Epithelial cell of prostate (primary cell): Measurements from ENCODE around the gene INPP5F.

Source experiments
- DNase-seq: peaks from one replicate; pipeline ENCODE4 v3.0.0-alpha.2; 2011; ENCODE audit warnings: low read depth, low spot score
- H3K27ac ChIP-seq: fragments of 450-650 bp; 2 replicates; pipeline ENCODE4 v1.5.1; 2017; ENCODE audit warnings: mild to moderate bottlenecking

The INPP5F gene

GRCh38 chr10:119737823-119738222, 12.0 kb downstream of the INPP5F start:
- peak; percentile 60 for DNase-seq

GRCh38 chr10:119738962-119739361, 13.1 kb downstream of the INPP5F start:
- no peak overlapping the region for H3K27ac ChIP-seq
- no peak for DNase-seq

More at GRCh38 chr10:119737823-119738222, 12.0 kb downstream of the INPP5F start:
- H3K27ac ChIP-seq: peak overlapping the region; percentile 89

GRCh38 chr10:119740096-119740495, 14.2 kb downstream of the INPP5F start:
- H3K27ac ChIP-seq: no peak overlapping the region
- no peak for DNase-seq

- no peak overlapping the region for H3K27ac ChIP-seq
- DNase-seq: no peak
Measured at GRCh38 chr10:119742947-119743648, 17.2 kb downstream of the INPP5F start.

- no peak overlapping the region for H3K27ac ChIP-seq
- DNase-seq: no peak
Measured at GRCh38 chr10:119747940-119748339, 22.1 kb downstream of the INPP5F start.

- DNase-seq: no peak
- H3K27ac ChIP-seq: no peak overlapping the region
Measured at GRCh38 chr10:119748871-119749270, 23.0 kb downstream of the INPP5F start.

- no peak overlapping the region for H3K27ac ChIP-seq
- DNase-seq: no peak
Measured at GRCh38 chr10:119749455-119749854, 23.6 kb downstream of the INPP5F start.

- no peak overlapping the region for H3K27ac ChIP-seq
- no peak for DNase-seq
Measured at GRCh38 chr10:119750391-119751230, 24.8 kb downstream of the INPP5F start.

- no peak overlapping the region for H3K27ac ChIP-seq
- no peak for DNase-seq
Measured at GRCh38 chr10:119753309-119753708, 27.5 kb downstream of the INPP5F start.

GRCh38 chr10:119754085-119754484, 28.2 kb downstream of the INPP5F start:
- DNase-seq: no peak
- H3K27ac ChIP-seq: no peak overlapping the region

- DNase-seq: no peak
- no peak overlapping the region for H3K27ac ChIP-seq
Measured at GRCh38 chr10:119754936-119755335, 29.1 kb downstream of the INPP5F start.

- no peak for DNase-seq
- H3K27ac ChIP-seq: no peak overlapping the region
Measured at GRCh38 chr10:119755446-119755845, 29.6 kb downstream of the INPP5F start.

GRCh38 chr10:119758448-119759195, 32.8 kb downstream of the INPP5F start:
- DNase-seq: no peak
- H3K27ac ChIP-seq: no peak overlapping the region

GRCh38 chr10:119759832-119760231, 34.0 kb downstream of the INPP5F start:
- H3K27ac ChIP-seq: no peak overlapping the region
- no peak for DNase-seq

- DNase-seq: no peak
- no peak overlapping the region for H3K27ac ChIP-seq
Measured at GRCh38 chr10:119761106-119761505, 35.3 kb downstream of the INPP5F start.

GRCh38 chr10:119762035-119762434, 36.2 kb downstream of the INPP5F start:
- no peak overlapping the region for H3K27ac ChIP-seq
- no peak for DNase-seq

- H3K27ac ChIP-seq: no peak overlapping the region
- DNase-seq: no peak
Measured at GRCh38 chr10:119762805-119763798, 37.3 kb downstream of the INPP5F start.

GRCh38 chr10:119768455-119769094, 42.7 kb downstream of the INPP5F start:
- DNase-seq: no peak
- H3K27ac ChIP-seq: peak overlapping the region; percentile 58

- peak; percentile 39 for DNase-seq
- H3K27ac ChIP-seq: peak overlapping the region; percentile 58
Measured at GRCh38 chr10:119769886-119770285, 44.0 kb downstream of the INPP5F start.
